CD8-positive, alpha-beta memory T cell (primary cell): ENCODE measurements around the gene COG1. TPM values are rescaled to one million over a fixed set of nuclear protein-coding genes. Genes with fewer than 3 reads are reported as not detected.
A peak's percentile ranks its signal among the peaks of the same experiment; 100 is the strongest.

ENCODE experiments used
- CTCF ChIA-PET: fragments of 350-600 bp; sonication (Branson Sonifier 250); formaldehyde crosslinking; loops from one replicate; lab custom pipeline; 2021; ENCODE audit warnings: antibody characterized with exemption; lab: Charles Lee
- POLR2A ChIA-PET: fragments of 350-600 bp; sonication (Branson Sonifier 250); formaldehyde crosslinking; loops from one replicate; lab custom pipeline; 2021; ENCODE audit warnings: antibody characterized with exemption; lab: Charles Lee
- DNase-seq, 5 donors: peaks; one replicate each; pipeline versions ENCODE4 v3.0.0 to v3.0.0-alpha.2; 2020 to 2022; ENCODE audit warnings: mixed read lengths in 1 of 5
- H3K27ac ChIP-seq: one replicate; pipeline ENCODE4 v1.7.0; 2013; ENCODE audit warnings: low read depth, mild to moderate bottlenecking, low read length, moderate library complexity
- H3K27me3 ChIP-seq: 2 replicates; pipeline ENCODE4 v1.7.0; 2013; ENCODE audit warnings: low read length, mild to moderate bottlenecking; ENCODE audit not compliant: insufficient read depth, poor library complexity, severe bottlenecking
- H3K36me3 ChIP-seq: 2 replicates; pipeline ENCODE4 v1.7.0; 2013; ENCODE audit warnings: mild to moderate bottlenecking, low read length, moderate library complexity; ENCODE audit not compliant: insufficient read depth
- H3K4me1 ChIP-seq: 2 replicates; pipeline ENCODE4 v1.7.0; 2013; ENCODE audit warnings: mild to moderate bottlenecking, low read length, moderate library complexity; ENCODE audit not compliant: insufficient read depth
- H3K4me3 ChIP-seq: 2 replicates; pipeline ENCODE4 v1.7.0; 2013; ENCODE audit warnings: mild to moderate bottlenecking, low read length
- H3K9me3 ChIP-seq: 2 replicates; pipeline ENCODE4 v1.7.0; 2013; ENCODE audit warnings: mild to moderate bottlenecking, low read length
- H3K27ac Mint-ChIP-seq, 8 donors: one replicate each; pipeline ENCODE4 v1.8.0; 2020 to 2021; ENCODE audit warnings: mixed read lengths in 8 of 8, mild to moderate bottlenecking in 6 of 8, inconsistent platforms in 3 of 8, moderate library complexity in 3 of 8
- H3K27me3 Mint-ChIP-seq, 2 donors: one replicate each; pipeline ENCODE4 v1.8.0; 2020 to 2021; ENCODE audit warnings: mixed read lengths in 2 of 2, mild to moderate bottlenecking in 1 of 2, moderate library complexity in 1 of 2
- H3K36me3 Mint-ChIP-seq, 3 donors: one replicate each; pipeline ENCODE4 v1.8.0; 2020 to 2021; ENCODE audit warnings: mixed read lengths in 3 of 3, inconsistent platforms in 1 of 3, mild to moderate bottlenecking in 1 of 3
- H3K4me1 Mint-ChIP-seq, 3 donors: one replicate each; pipeline ENCODE4 v1.8.0; 2020 to 2021; ENCODE audit warnings: mixed read lengths in 3 of 3, inconsistent platforms in 1 of 3, mild to moderate bottlenecking in 1 of 3
- H3K4me3 Mint-ChIP-seq, 7 donors: one replicate each; pipeline ENCODE4 v1.8.0; 2020 to 2021; ENCODE audit warnings: mixed read lengths in 7 of 7, mild to moderate bottlenecking in 6 of 7, moderate library complexity in 4 of 7, inconsistent platforms in 2 of 7
- H3K9me3 Mint-ChIP-seq, 5 donors: one replicate each; pipeline ENCODE4 v1.8.0; 2020 to 2022; ENCODE audit warnings: mixed read lengths in 5 of 5, mild to moderate bottlenecking in 3 of 5, moderate library complexity in 2 of 5, inconsistent platforms in 1 of 5
- polyA plus RNA-seq: library from polyadenylated mRNA; unstranded; fragments of 300-500 nt; fragmentation: Illumina TruSeq; gene quantifications from one replicate; pipeline ENCODE4 v1.2.3, GENCODE V29; 2021
- total RNA-seq, 2 experiments: library from RNA; stranded (reverse); gene quantifications; one replicate each; pipeline ENCODE4 v1.2.3, GENCODE V29; 2021

Gene COG1
- total and polyA plus RNA-seq, 3 experiments from 2014 or later: 24.0 to 26.5 (median 24.6) TPM

DNA sequence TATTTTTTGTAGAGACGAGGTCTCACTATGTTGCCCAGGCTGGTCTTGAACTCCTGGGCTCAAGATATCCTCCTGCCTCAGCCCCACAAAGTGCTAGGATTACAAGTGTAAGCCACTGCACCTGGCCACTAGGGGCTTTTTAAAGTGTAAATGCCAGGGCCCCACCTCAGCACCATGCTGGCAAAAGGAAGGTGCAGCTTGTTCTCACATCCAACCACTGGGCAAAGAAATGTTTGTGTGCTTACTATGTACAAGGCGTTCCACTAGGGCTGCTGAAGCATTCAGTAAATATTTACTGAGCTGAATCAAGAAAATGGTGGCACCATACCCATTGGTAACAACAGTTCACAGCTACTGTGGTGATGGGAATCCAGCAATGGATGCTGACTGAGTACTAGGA is 22.6 kb downstream of the COG1 start:
- no peak overlapping the region for H3K27ac ChIP-seq

DNA sequence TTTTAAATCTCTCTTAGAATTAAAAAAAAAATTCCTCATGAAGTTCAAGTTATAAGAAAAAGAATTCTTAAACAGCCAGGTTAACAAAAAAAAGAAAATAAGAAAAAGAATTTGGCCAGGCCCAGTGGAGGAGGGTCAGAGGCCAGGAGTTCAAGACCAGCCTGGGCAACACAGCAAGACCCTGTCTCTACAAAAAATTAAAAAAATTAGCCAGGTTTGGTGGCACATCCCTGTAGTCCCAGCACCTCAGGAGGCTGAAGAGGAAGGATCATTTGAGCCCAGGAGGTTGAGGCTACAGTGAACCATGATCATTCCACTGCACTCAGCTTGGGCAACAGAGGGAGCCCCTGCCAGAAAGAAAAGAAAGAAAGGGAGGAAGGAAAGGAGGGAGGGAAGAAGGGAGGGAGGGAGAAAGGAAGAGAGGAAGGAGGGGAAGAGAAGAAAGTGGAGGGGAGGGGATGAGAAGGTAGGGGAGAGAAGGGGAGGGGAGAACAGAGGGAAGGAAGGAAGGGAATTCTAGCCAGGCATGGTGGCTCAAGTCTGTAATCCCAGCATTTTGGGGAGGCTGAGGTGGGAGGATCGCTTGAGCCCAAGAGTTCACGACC is 30.9 kb downstream of the COG1 start:
- no peaks in the 10 kb centered on the region for H3K9me3 ChIP-seq
- peak overlapping the region in 2 of 8 donors; percentile 17 to 77 for H3K27ac Mint-ChIP-seq
- peaks cover 0 to 33% (median 0%) of the 10 kb centered on the region in 3 donors for H3K36me3 Mint-ChIP-seq
- POLR2A ChIA-PET: no interaction called here
- DNase-seq: no peak
- H3K4me3 Mint-ChIP-seq: peak overlapping the region in 1 of 7 donors; percentile 69
- peaks cover 22% of the 10 kb centered on the region for H3K4me1 ChIP-seq
- H3K36me3 ChIP-seq: no peaks in the 10 kb centered on the region
- no peaks in the 10 kb centered on the region for H3K9me3 Mint-ChIP-seq
- H3K27me3 ChIP-seq: no peaks in the 10 kb centered on the region
- no peak overlapping the region for H3K4me3 ChIP-seq
- H3K4me1 Mint-ChIP-seq: peaks cover 40 to 51% (median 49%) of the 10 kb centered on the region in 3 donors
- H3K27me3 Mint-ChIP-seq: no peaks in the 10 kb centered on the region
- H3K27ac ChIP-seq: no peak overlapping the region
- CTCF ChIA-PET: interaction anchor here (1.0 kb wide), 1 partner anchor 30 kb away, joined by 3 read pairs; no protein-coding TSS in a partner anchor

More for the DNA sequence above, 22.6 kb downstream of the COG1 start:
- peaks cover 6% of the 10 kb centered on the region for H3K36me3 ChIP-seq
- H3K27ac Mint-ChIP-seq: peak overlapping the region in 6 of 8 donors; percentile 12 to 77 (median 65)
- H3K4me3 Mint-ChIP-seq: no peak overlapping the region
- POLR2A ChIA-PET: no interaction called here
- peaks cover 16% of the 10 kb centered on the region for H3K4me1 ChIP-seq
- H3K4me3 ChIP-seq: no peak overlapping the region
- H3K36me3 Mint-ChIP-seq: peaks cover 0 to 49% (median 6%) of the 10 kb centered on the region in 3 donors
- no peaks in the 10 kb centered on the region for H3K27me3 ChIP-seq
- no peaks in the 10 kb centered on the region for H3K27me3 Mint-ChIP-seq
- no peak for DNase-seq
- no peaks in the 10 kb centered on the region for H3K9me3 Mint-ChIP-seq
- peaks cover 32 to 53% (median 42%) of the 10 kb centered on the region in 3 donors for H3K4me1 Mint-ChIP-seq
- H3K9me3 ChIP-seq: no peaks in the 10 kb centered on the region
- CTCF ChIA-PET: interaction anchor here (1.0 to 2.5 kb wide), 2 partner anchors 16 to 40 kb away, joined by 3 to 14 read pairs; a partner anchor contains a TSS

DNA sequence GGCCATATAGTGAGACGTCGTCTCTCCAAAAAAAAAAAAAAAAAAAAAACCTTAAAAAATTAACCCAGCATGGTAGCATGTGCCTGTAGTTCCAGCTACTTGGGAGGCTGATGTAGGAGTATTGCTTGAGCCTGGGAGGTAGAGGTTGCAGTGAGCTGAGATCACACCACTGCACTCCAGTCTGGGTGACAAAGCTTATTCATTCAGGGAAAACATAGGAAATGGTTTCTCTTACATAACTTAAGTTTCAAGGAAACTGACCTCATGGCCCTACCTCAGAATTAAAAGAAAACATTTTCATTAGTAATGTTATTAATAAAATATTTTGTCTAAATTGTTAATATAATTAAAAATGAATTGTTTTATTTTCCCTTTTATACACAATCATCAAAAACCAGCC is 31.4 kb downstream of the COG1 start:
- ChIA-PET CTCF (interaction anchor here (1.0 kb wide), 1 partner anchor 30 kb away, joined by 3 read pairs; no protein-coding TSS in a partner anchor), POLR2A (no interaction called here)
- H3K9me3 ChIP-seq: no peaks in the 10 kb centered on the region
- H3K27ac ChIP-seq: no peak overlapping the region
- Mint-ChIP-seq H3K27ac (peak overlapping the region in 1 of 8 donors; percentile 84), H3K4me1 (peaks cover 44 to 56% (median 54%) of the 10 kb centered on the region in 3 donors), H3K36me3 (peaks cover 0 to 30% (median 0%) of the 10 kb centered on the region in 3 donors), H3K4me3 (no peak overlapping the region), H3K27me3 (no peaks in the 10 kb centered on the region), H3K9me3 (no peaks in the 10 kb centered on the region)
- no peaks in the 10 kb centered on the region for H3K36me3 ChIP-seq
- H3K4me1 ChIP-seq: peaks cover 27% of the 10 kb centered on the region
- no peaks in the 10 kb centered on the region for H3K27me3 ChIP-seq
- no peak for DNase-seq
- H3K4me3 ChIP-seq: no peak overlapping the region

DNA sequence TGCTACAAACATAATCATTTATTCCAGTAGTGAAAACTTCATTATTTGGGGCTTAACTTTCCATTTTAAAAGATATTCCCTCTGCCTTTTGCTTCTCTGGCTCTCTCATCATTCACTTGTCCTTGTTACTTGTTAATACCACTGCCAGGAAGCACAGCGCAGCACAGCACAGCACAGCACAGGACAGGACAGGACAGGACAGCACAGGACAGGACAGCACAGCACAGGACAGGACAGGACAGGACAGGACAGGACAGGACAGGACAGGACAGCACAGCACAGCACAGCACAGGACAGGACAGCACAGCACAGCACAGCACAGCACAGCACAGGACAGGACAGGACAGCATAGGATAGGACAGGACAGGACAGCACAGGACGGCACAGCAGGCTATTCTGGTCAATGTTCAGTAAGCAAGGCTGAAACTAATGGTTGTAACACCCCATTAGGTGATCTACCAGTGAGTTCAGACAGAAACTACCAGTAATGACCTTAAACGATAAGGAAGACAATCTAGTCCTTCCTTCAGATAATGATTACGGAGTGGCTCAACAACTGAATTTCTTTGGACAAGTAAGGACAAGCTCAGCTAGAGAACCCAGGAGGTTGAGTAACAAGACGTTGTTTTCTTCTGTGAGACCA is 31.9 kb downstream of the COG1 start:
- CTCF ChIA-PET: interaction anchor here (1.0 to 1.7 kb wide), 2 partner anchors 31 to 32 kb away, joined by 3 to 4 read pairs; no protein-coding TSS in a partner anchor
- Mint-ChIP-seq H3K4me1 (peaks cover 47 to 58% (median 56%) of the 10 kb centered on the region in 3 donors), H3K36me3 (peaks cover 0 to 30% (median 0%) of the 10 kb centered on the region in 3 donors), H3K4me3 (no peak overlapping the region), H3K27ac (peak overlapping the region in 4 of 8 donors; percentile 19 to 84 (median 64)), H3K9me3 (no peaks in the 10 kb centered on the region), H3K27me3 (no peaks in the 10 kb centered on the region)
- no peaks in the 10 kb centered on the region for H3K36me3 ChIP-seq
- H3K27me3 ChIP-seq: no peaks in the 10 kb centered on the region
- no peak overlapping the region for H3K27ac ChIP-seq
- DNase-seq: no peak
- H3K9me3 ChIP-seq: no peaks in the 10 kb centered on the region
- peaks cover 30% of the 10 kb centered on the region for H3K4me1 ChIP-seq
- no peak overlapping the region for H3K4me3 ChIP-seq
- POLR2A ChIA-PET: no interaction called here

DNA sequence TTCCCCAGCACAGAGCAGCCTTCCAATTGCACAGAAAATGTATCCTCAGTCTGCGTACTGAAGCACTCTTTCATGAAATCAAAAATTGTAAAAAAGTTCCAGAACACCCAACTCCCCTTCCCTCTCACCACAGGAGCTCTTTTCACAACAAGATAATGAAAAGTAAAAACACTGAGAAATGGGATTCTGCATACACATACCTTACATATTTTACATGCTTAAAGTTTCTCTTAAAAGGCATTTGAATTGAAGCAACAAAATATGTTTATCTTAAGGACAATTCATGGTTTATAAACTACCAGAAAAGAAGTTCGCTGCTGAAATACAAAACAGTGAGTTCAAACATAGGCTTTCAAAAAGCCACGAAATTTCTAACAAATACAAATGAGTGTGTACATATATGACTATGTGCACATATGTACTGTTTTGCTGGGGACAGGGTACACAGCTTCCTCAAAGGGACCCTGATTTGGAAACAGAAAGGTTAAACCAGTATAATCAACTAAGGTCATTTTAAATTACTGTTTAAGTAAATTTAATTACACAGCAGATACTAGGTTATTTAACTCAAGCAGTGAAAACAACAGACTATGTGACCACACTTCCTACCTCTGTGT is 33.8 kb downstream of the COG1 start:
- Mint-ChIP-seq H3K27ac (peak overlapping the region in 7 of 8 donors; percentile 25 to 82 (median 47)), H3K27me3 (no peaks in the 10 kb centered on the region), H3K36me3 (peaks cover 0 to 23% (median 0%) of the 10 kb centered on the region in 3 donors), H3K4me3 (peak overlapping the region in 3 of 7 donors; percentile 5 to 60 (median 18)), H3K4me1 (peaks cover 62 to 72% (median 66%) of the 10 kb centered on the region in 3 donors), H3K9me3 (no peaks in the 10 kb centered on the region)
- Histone ChIP-seq H3K4me3 (no peak overlapping the region), H3K36me3 (no peaks in the 10 kb centered on the region), H3K27ac (no peak overlapping the region), H3K4me1 (peaks cover 48% of the 10 kb centered on the region), H3K27me3 (no peaks in the 10 kb centered on the region), H3K9me3 (no peaks in the 10 kb centered on the region)
- DNase-seq: no peak
- ChIA-PET CTCF (interaction anchor here (1.7 to 2.9 kb wide), 2 partner anchors 9 to 34 kb away, joined by 4 to 9 read pairs; no protein-coding TSS in a partner anchor), POLR2A (interaction anchor here (0.7 kb wide), 1 partner anchor 9 kb away, joined by 3 read pairs; no protein-coding TSS in a partner anchor)

DNA sequence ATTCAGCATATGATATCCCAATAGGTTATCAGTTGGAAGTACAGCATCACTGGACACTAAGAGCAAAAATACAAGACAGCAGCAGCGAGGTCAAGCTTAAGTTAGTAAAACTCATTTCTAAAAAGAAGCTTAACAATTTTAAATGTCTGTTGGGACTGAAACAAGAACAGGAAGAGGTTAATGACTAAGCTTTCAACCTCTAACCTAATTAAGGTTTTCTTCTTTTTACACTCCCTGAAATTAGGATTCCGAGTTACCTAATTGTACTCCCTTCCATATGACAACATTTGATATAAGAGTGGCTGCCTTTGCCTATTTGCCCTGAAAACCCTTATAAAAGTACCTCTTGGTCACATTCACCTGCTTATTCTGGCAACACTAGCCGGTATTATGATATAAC is 34.5 kb downstream of the COG1 start:
- H3K27ac Mint-ChIP-seq: peak overlapping the region; percentile 1 to 82 (median 43)
- H3K4me1 ChIP-seq: peaks cover 48% of the 10 kb centered on the region
- CTCF ChIA-PET: interaction anchor here (1.4 to 2.9 kb wide), 2 partner anchors 10 to 36 kb away, joined by 5 to 9 read pairs; no protein-coding TSS in a partner anchor
- POLR2A ChIA-PET: interaction anchor here (0.7 kb wide), 1 partner anchor 9 kb away, joined by 3 read pairs; no protein-coding TSS in a partner anchor
- no peaks in the 10 kb centered on the region for H3K9me3 ChIP-seq
- no peaks in the 10 kb centered on the region for H3K27me3 ChIP-seq
- H3K9me3 Mint-ChIP-seq: no peaks in the 10 kb centered on the region
- peaks cover 65 to 75% (median 66%) of the 10 kb centered on the region in 3 donors for H3K4me1 Mint-ChIP-seq
- no peak for DNase-seq
- peak overlapping the region; percentile 1 for H3K27ac ChIP-seq
- H3K4me3 ChIP-seq: no peak overlapping the region
- no peaks in the 10 kb centered on the region for H3K36me3 ChIP-seq
- H3K36me3 Mint-ChIP-seq: peaks cover 0 to 26% (median 0%) of the 10 kb centered on the region in 3 donors
- no peaks in the 10 kb centered on the region for H3K27me3 Mint-ChIP-seq
- H3K4me3 Mint-ChIP-seq: peak overlapping the region; percentile 1 to 60 (median 46)

DNA sequence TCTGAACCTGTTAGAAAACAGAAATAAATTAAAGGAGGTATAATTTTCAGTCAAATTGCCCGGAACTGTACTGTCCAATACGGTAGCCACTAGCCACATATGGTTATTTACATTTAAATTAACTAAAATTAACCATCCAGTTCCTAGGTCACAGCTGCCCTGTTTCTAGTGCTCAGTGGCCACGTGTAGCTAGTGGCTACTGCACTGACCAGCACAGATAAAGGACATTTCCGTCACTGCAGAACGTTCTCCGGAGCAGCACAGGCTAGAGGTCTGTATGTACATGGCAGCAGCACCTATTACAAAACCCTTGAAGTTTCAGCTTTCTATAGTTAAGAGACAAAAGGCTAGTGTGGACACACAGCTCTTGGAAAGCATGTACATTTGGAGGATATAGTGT is 35.1 kb downstream of the COG1 start:
- no peaks in the 10 kb centered on the region for H3K9me3 ChIP-seq
- CTCF ChIA-PET: interaction anchor here (1.4 to 2.9 kb wide), 2 partner anchors 11 to 37 kb away, joined by 5 to 9 read pairs; no protein-coding TSS in a partner anchor
- DNase-seq: no peak
- H3K4me3 Mint-ChIP-seq: peak overlapping the region; percentile 26 to 60 (median 47)
- no peak overlapping the region for H3K4me3 ChIP-seq
- POLR2A ChIA-PET: no interaction called here
- no peaks in the 10 kb centered on the region for H3K9me3 Mint-ChIP-seq
- H3K36me3 Mint-ChIP-seq: peaks cover 0 to 28% (median 0%) of the 10 kb centered on the region in 3 donors
- no peaks in the 10 kb centered on the region for H3K27me3 ChIP-seq
- no peaks in the 10 kb centered on the region for H3K36me3 ChIP-seq
- peaks cover 48% of the 10 kb centered on the region for H3K4me1 ChIP-seq
- peaks cover 66 to 78% (median 67%) of the 10 kb centered on the region in 3 donors for H3K4me1 Mint-ChIP-seq
- H3K27ac Mint-ChIP-seq: peak overlapping the region in 6 of 8 donors; percentile 5 to 82 (median 56)
- H3K27ac ChIP-seq: peak overlapping the region; percentile 1
- no peaks in the 10 kb centered on the region for H3K27me3 Mint-ChIP-seq
